Testis (tissue), 2 donors: ENCODE measurements around the gene KRTAP4-9.
"Not testable (repeated sequence)": the region's sequence is repeated elsewhere in the genome, so short reads cannot be mapped to it uniquely, and the experiment has no call there.

Source experiments
- CTCF ChIP-seq, 3 experiments: fragments of 450-650 bp in 2 of 3; fragments of 200-600 bp in 1 of 3; sonication (generic) in 1 of 3; IDR thresholded peaks; one replicate each; pipeline ENCODE4 v1.5.1; 2016 to 2019; ENCODE audit warnings: antibody characterized with exemption in 3 of 3, mild to moderate bottlenecking in 2 of 3, moderate library complexity in 1 of 3
- POLR2A ChIP-seq: fragments of 450-650 bp; IDR thresholded peaks from one replicate; pipeline ENCODE4 v1.6.1; 2017; ENCODE audit warnings: antibody characterized with exemption, mild to moderate bottlenecking, moderate library complexity

DNA sequence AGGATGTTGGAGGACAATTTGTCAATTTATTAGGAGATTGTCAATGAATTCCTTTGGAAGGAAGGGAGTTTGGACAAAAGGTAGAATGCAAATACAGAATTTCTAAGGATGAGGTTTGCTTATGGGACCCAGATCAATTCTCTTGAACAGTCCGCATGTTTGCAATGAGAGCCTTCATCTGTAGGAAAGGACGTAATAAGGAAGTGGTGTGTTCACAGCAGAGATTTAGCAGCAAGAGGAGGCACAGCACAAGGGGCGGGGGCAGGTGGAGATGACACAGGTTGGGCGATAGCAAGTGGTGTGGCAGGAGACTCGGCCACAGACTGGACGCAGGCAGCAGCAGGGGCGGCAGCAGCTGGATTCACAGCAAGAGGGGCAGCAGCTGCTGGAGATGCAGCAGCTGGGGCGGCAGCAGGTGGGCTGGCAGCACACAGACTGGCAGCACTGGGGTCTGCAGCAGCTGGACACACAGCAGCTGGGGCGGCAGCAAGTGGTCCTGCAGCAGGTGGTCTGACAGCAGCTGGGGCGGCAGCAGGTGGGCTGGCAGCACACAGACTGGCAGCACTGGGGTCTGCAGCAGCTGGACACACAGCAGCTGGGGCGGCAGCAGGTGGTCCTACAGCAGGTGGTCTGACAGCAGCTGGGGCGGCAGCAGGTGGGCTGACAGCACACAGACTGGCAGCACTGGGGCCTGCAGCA is 18.3 kb downstream of the KRTAP4-9 start:
- not testable (repeated sequence) for TF ChIP-seq CTCF (IDR thresholded peaks at IDR 0.05); POLR2A
